GM19438 (cell line): ENCODE data around the gene PRDM16.

ENCODE experiments used
- ATAC-seq: cut with Tn5 transposase; IDR thresholded peaks from one replicate; pipeline ENCODE4 v1.9.1; 2021; ENCODE audit warnings: low read depth; ENCODE audit not compliant: unreplicated experiment

The PRDM16 gene

GRCh38 chr1:3450202-3450863 is 381.3 kb downstream of the PRDM16 start:
- ATAC-seq: no peak

GRCh38 chr1:3450983-3451382 is 382.0 kb downstream of the PRDM16 start:
- no peak for ATAC-seq

GRCh38 chr1:3451994-3452865 is 383.2 kb downstream of the PRDM16 start:
- ATAC-seq: no peak

GRCh38 chr1:3452866-3453175 is 383.8 kb downstream of the PRDM16 start:
- no peak for ATAC-seq

GRCh38 chr1:3453203-3453761 is 384.3 kb downstream of the PRDM16 start:
- ATAC-seq: no peak

GRCh38 chr1:3453891-3454810 is 385.1 kb downstream of the PRDM16 start, which contains the start of gene ARHGEF16:
Gene ARHGEF16 (plus strand): TSS chr1:3454665. CDS start chr1:3463085, 8,420 bp downstream.
- no peak for ATAC-seq

GRCh38 chr1:3454811-3455618 is 386.0 kb downstream of the PRDM16 start:
- no peak for ATAC-seq

- ATAC-seq: no peak
Observed at GRCh38 chr1:3455670-3456448, 386.9 kb downstream of the PRDM16 start.

- ATAC-seq: no peak
Observed at GRCh38 chr1:3456449-3456963, 387.5 kb downstream of the PRDM16 start.

- ATAC-seq: no peak
Observed at GRCh38 chr1:3456964-3457909, 388.2 kb downstream of the PRDM16 start.

- no peak for ATAC-seq
Observed at GRCh38 chr1:3457910-3458883, 389.2 kb downstream of the PRDM16 start.

GRCh38 chr1:3459051-3459908 is 390.3 kb downstream of the PRDM16 start:
- ATAC-seq: no peak

GRCh38 chr1:3459940-3460671 is 391.1 kb downstream of the PRDM16 start:
- no peak for ATAC-seq

GRCh38 chr1:3460672-3461131 is 391.7 kb downstream of the PRDM16 start:
- no peak for ATAC-seq
